ENCODE measurements around the gene RPS14. TPM values are rescaled to one million over a fixed set of nuclear protein-coding genes. Genes with fewer than 3 reads are reported as not detected.

RPS14 gene
- polyA plus RNA-seq, 5 donors = 2,380 to 2,884 (median 2,485) TPM

DNA sequence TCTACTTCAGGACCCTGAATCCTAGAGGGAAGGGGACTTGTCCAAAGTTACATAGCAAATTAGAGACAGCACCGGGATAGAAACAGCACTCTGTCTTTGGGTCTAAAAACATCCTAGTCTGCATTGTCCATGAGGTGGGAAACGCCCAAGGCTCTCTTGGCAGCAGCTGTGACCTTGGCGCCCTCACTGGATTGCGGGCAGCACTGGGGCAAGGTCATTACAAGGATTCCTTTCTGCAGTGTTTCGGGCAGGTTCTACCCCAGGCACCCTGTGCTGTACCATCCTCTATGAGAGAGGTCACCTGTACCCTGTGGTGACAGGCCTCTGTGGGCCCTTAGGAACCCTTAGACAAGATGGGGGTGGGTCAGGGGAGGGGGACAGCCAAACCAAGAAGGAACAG, 45.4 kb downstream of the RPS14 start:
- no peak for DNase-seq

DNA sequence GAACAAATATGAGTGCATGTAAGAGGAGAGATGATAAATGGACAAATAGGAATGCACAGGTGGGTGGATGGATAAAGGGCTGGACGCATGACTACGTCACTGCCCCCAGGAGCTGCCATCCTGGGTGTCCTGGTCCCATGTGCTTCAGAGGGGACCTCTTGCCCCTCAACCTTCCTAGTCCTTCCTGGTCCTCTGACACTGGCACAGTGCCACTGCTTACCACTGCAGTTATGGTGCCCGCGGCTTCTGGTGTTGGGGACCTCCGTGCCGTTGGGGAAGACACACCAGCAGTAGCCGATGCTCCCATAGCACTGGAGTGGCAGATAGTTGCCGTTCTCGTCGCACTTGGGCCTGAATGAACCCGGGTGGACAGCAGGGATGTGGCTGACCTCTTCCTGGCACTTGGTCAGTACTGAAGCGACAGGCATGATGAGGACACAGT, 46.6 kb downstream of the RPS14 start:
- no peak for DNase-seq

DNA sequence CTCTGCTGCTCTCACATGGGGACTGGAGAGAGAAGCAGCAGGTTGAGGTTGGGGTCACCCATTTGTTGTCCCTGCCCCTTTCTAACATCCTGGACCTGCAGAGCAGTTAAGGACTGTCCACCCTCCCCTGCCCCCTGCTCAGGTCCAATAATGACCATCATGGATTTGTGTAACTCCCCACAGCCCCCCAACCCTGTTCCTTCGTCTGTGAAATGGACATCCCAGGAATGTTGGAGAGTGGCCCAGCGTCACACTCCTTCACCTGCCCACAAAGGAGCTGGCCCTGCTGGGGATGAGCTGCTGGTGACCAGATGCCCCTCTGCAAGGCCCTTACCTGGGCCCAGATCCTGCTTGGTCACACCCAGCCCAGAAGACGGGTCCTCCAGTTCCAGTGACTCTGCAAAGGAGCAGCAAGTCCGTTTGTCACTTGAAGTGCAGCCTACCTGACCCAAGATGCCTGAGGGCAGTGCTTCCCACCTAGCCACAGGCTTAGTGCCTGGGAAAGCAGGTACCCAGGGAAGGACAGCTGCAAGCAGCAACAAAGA, 47.2 kb downstream of the RPS14 start:
- no peak for DNase-seq

DNA sequence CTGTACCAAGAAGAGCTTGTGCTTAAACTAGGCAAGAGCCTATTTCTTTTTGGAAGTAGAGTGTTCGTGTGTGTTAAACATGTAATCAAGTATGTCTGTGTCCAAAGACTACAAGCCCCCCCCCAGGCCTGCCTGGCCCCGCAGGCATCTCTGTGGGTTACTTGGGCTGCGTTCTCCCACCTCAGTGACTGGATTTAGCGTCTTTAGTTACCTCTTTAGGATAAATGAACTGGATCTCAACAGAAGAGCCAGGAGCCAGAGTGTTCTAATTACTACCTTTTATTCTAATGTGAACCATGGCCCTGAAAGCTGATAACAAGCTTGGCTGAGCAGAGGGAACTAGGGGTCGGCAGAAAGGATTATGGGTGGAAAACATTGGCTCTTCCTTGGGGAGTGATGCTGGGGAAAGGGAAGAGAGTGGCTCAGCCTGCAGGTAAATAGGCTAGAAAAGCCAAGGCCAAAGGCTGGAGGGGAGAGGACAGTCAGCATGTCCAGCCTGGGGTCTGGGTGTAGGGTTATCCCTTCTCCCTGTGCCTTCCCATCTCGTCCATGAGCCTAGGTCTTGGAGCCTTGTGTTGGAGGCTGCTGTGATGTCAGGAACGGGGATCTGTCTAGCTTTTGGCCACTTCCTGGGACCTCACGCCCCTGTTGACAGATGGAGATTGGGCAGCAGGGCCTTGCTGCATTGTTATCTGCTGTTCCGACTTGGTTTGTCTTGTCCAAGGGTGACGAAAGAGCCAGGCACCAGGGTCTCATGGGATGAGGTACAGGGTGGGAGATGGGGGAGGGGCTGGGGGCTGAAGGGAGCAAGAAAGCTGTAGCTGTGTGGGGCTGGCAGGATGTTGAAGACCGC, 47.9 kb downstream of the RPS14 start:
- DNase-seq = no peak

DNA sequence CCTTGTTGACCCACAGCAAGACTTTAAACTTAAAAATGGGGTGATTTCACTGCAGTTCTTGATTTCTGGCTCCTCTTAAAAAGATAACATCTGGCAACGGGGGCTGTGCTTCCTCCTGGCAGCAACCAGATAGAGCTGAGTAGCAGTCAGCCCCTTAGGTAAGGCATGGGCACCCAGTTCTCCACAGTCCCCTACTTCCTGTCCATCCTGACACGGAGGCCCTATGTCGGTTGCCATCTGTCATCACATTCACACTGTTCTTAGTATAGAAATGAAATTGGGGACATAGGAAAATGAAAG, 48.5 kb downstream of the RPS14 start:
- DNase-seq = no peak

DNA sequence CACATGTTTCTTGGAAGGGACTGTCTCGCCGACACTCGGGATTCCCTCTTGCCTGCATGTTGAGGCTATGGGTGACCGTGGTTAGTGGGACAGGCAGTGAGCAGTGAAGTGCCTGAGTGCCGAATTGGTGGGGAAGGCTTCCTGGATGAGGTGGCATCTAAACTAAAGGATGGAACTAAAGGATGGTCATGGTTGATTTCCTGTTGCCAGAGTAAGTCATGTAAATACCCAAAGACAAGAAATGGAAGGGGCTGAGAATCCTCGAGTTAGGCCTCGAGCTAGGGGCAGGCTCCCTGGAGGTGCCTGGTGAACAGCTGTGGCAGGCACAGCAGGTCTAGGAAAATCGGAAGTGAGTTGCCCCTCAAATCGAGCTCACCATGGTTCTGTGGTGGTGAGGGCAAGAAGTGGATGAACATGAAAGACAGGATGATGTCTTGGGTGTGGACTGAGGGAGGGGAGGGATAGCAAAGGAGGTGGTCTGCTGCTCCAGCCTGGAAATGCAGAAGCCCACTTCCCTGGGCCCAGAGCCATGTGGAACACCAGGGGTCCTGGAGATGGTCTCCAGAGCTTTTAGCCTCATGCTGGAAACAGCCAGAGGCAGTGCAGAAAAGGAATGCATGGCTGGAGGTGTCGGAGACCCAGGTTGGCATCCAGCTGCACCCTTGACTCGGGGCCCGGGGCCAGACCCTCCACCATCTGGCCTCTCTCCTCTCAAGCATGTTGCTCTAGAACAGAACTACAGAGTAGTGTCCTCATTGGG, 49.0 kb downstream of the RPS14 start:
- no peak for DNase-seq

DNA sequence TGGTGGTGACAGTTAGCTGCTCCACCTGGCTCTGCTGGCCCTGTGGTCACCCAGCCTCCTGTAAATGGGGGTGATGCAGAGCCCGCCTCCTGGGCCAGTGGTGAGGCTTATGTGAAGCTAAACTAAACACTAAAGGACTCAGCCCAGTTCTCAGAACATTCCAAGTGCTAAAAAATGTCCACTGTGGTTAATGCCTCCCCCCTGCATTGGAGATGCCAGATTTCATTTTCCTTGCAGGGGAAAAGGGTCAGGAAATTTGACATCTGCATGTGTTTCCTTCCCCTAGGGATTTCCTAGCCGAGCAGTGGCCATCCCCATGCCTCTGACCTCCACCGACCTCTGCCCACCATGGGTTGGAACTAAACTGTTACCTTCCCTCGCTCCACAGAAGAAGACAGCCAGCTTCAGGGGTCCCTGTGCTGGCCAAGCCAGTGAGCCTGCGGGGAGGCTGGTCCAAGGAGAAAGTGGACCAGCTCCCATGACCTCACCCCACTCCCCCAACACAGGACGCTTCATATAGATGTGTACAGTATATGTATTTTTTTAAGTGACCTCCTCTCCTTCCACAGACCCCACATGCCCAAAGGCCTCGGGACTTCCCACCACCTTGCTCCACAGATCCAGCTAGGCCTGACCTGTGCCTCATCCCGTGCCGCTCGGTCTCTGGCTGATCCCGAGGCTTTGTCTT, 49.9 kb downstream of the RPS14 start:
- no peak for DNase-seq

DNA sequence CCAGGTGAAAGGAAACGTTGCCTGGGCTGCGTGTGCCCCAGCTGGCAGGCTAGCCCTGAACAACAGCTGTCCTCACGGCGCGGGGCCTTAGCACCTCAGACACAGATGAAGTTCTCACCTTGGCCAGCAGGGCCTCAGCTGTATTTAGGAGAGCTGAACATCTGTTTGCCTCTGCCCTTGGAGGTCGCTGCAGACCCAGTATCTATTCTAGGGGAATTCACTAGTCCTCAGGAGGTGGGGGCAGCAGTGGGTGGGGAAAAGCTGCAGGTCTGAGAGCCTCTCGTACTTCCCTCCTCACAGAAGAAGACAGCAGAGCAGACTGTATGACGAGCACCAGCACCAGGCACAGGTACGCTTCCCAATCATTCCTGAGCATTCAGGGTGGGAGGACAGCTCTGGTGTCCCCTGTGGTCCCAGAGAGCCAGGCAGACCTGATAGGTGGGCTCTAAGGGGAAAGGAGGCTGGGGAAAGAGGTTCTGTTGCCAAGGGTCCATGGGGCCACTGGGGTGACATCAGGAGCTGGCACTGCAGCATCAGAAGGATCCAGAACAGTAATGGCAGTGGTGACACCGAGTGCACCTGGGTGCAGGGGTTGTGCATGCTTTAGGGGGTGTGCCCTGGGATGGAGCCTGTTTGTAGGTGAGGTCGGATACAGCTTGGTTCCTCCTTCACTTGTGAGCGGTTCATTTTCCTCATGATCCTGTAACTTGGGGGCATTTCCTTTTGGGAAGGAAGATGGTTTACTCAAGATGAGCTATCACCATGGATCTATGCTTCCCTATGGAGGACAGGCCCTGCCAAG, 50.6 kb downstream of the RPS14 start:
- DNase-seq = no peak

DNA sequence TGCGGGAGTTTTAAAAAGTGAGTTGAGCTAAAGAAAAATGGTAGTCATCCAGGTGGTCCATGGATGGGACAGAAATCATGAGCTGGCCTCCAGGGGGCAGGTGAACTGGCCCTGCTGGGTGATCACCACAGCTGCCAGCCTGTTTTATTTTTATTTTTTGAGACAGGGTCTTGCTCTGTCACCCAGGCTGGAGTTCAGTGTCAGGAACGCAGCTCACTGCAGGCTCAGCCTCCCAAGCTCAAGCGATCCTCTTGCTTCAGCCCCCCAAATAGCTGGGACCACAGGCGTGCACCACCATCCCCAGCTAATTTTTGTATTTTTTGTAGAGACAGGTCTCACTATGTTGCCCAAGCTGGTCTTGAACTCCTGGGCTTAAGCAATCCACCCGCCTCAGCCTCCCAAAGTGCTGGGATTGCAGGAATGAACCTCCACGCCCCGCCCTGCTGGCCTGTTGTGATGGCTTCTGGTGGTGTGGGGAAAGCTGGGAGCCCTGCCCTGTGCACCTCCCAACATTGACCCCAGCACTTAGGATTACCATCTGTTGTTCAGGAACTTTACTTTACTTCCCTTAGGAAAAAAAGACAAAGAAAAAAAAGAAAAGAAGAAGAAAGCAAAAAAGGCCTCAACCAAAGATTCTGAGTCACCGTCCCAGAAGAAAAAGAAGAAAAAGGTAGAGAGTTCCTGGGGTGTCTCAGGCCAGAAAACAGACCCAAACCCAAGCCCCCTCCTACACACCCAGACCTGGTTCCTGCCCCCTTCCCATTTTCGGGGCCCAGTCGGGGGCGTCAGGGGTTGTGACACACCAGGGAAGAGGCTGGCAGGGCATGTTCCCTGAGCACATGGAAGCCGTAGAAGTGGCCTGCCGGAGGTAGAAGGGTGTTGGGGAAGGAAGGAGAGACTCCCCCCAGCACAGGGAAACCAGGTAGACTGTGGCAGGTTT, 51.5 kb downstream of the RPS14 start:
- no peak for DNase-seq

DNA sequence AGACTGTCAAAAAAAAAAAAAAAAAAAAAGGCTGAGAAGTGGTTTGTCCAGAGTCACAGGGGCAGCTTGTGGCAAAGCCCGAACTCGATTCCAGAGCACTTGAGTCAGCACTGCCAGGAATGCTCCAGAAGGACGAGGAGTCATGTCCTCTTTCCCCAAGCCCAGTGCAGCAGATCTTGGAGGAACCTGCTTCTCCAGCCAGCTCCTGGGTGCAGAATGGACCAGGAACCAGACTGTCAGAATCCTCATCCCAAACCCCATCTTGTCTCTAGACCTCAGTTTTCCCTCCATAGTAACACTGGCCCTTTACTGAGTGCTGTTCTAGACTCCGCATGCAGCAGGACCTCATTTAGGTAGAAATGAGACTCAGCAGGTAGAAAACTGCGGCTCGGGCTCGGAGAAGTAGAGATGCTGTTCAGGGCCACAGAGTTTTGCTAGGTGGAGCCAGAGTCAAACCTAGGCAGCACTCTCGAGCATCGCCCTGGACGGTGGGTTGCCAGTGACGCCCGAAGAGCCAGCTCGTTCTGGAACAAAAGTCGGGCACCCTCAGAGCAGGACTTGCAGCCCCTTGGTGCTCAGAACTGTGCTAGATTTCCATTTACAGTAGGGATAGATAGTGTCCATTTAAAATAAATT, 52.3 kb downstream of the RPS14 start:
- DNase-seq = no peak

DNA sequence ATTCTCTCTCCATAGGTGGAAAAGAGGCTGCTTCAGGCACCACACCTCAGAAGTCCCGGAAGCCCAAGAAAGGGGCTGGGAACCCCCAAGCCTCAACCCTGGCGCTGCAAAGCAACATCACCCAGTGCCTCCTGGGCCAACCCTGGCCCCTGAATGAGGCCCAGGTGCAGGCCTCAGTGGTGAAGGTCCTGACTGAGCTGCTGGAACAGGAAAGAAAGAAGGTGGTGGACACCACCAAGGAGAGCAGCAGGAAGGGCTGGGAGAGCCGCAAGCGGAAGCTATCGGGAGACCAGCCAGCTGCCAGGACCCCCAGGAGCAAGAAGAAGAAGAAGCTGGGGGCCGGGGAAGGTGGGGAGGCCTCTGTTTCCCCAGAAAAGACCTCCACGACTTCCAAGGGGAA, 53.3 kb downstream of the RPS14 start:
- no peak for DNase-seq

DNA sequence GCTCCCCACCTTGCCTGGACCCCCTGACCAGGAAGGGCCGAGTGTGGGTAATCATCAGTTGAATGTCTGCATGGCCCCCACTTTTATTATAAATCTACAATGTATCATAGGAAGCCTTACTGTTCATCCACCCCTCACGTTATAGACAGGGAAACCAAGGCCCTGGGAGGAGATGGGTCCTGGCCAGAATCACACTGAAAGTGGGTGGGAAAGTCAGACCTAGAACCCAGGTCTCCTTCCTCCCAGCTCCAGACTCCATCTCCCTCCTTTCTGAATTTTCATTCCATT, 53.9 kb downstream of the RPS14 start:
- no peak for DNase-seq

DNA sequence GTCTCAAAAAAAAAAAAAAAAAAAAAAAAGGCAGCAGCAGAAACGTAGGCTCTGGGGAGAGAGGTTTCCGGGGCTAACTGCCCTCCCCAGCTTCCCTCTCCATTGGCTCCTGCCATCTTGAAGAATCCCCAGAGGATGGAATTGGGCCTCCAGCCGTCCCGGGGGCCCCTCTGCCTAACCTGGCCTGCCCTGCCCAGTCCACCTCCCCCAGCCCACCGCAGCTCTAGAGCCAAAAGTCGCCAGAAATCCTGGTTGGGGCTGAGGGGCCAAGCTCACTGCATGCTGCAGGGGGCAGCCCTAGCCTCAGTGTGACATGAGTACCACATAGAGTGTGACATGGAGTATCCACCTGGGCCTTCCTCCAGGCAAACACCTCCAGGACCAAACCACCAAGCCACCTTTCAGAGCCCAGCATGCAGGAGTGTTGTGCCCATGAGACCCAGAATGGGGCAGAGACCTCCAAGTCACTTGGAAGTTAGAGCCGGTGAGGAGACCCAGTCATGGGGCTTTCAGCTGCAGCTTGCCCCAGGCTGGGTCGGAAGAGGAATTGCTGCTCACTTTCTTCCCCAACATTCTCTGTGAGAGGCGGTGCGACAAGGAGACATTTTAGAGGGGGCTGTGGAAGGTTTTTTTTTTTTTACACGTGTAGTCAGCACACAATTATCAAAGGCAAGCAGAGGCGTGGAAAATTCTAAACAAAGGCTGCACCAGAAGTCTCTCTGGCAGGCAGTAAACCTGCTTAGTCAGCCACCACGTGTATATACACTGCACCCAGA, 54.4 kb downstream of the RPS14 start:
- no peak for DNase-seq

DNA sequence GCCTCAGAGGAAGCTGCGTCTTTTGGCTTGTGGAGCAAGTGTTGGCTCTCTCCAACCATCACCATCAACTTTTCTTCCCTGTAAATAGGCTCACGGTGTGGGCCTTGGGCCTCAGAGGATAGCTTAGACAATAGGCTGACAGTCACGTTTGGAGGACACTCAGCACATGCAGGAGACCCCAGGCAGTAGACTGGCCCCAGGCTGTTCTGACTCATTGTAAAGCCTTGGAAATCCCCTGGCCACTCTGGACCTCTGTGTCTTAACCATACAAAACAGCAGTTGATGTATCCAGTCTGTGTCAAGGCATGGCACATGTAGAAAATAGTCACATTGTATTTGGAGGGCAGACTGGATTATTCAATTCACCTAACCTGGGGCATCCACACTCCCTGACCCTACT, 55.4 kb downstream of the RPS14 start:
- DNase-seq = no peak

DNA sequence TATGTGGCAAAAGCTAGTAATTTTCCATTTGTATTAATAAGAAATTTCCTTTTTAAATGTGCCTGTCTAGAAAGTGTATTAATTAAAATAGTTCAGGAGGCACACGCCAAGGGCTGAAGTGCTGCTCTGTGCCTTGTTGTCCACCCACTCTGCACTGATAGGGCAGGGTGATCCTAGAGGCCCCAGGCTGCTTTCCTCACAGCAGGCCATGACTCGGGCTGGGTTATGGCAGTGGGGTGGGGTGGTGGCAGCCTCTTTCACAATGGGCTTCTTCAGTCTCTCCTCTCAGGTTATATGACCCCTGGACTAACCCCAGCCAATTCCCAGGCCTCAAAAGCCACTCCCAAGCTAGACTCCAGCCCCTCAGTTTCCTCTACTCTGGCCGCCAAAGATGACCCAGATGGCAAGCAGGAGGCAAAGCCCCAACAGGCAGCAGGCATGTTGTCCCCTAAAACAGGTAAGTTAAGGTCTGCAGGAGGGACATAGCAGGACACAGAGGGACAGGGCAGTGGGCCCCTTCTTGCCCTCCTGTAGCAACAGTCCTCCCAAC, 56.4 kb downstream of the RPS14 start:
- DNase-seq = no peak

DNA sequence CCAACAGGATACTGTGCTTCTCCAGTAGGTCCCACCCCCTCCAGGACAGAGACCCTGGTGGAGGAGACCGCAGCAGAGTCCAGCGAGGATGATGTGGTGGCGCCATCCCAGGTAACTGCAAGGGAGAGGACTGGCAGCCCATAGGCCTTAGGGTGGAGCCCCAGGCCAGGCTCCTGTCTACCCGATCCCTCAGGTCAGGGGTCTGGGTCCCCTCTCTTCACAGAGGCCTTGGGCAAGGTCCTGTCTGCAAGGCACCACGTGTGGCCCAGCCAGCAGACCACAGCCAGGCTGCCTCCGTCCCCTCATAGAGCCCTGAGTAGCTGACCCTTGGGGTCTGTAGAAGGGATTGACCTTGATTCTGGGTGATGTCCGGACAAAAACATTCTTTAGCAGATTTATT, 56.9 kb downstream of the RPS14 start:
- no peak for DNase-seq
